ENCODE data around the gene BEND3. TPM values are rescaled to one million over a fixed set of nuclear protein-coding genes. Genes with fewer than 3 reads are reported as not detected.

Gene BEND3
- total RNA-seq, 3 donors from 2014 or later (not counting 1 experiment from before 2014, with no cell fraction given), result 1.3 to 1.6 (median 1.3) TPM

DNA sequence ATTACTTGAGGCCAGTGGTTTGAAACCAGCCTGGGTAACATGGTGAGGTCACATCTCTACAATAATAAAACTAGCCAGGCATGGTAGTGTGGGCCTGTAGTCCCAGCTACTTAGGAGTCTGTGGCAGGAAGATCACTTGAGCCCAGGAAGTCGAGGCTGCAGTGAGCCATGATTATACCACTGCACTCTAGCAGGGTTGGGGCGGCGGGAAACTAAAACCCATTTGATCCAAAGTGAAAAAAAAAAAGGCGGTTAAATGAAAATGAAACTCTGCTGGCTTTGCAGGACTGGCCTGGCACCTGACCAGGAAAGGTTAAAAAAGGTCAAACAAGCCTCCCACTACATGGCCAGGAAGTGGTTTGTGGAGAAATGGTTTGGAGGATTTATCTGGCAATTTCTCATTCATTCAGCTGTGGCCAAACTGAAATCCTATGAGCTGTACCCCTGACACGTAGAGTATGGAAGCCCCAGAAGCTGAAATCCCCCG, 50.7 kb downstream of the BEND3 start:
- intact Hi-C loops (cut with micrococcal nuclease), result no loop called here
- Histone ChIP-seq H3K9me3 (ENCODE audit: control insufficient read depth, insufficient read depth, low read length) (no peaks in the 10 kb centered on the region), H3K4me3 (ENCODE audit: low read length) (no peak overlapping the region), H3K27ac (ENCODE audit: low read length) (no peak overlapping the region), H3K36me3 (ENCODE audit: control insufficient read depth, insufficient read depth, low read length) (no peaks in the 10 kb centered on the region), H3K4me1 (ENCODE audit: control insufficient read depth, insufficient read depth, low read length) (peaks cover 22% of the 10 kb centered on the region), H3K27me3 (ENCODE audit: control insufficient read depth, insufficient read depth, low read length) (no peaks in the 10 kb centered on the region)
- Mint-ChIP-seq H3K27me3 (ENCODE audit: low read depth in 2 of 2) (no peaks in the 10 kb centered on the region), H3K4me1 (peaks cover 16 to 23% of the 10 kb centered on the region in 2 donors), H3K9me3 (no peaks in the 10 kb centered on the region), H3K4me3 (no peak overlapping the region), H3K27ac (peak overlapping the region in 1 of 2 donors; percentile 20), H3K36me3 (no peaks in the 10 kb centered on the region)
- TF ChIP-seq, protein P1, sequence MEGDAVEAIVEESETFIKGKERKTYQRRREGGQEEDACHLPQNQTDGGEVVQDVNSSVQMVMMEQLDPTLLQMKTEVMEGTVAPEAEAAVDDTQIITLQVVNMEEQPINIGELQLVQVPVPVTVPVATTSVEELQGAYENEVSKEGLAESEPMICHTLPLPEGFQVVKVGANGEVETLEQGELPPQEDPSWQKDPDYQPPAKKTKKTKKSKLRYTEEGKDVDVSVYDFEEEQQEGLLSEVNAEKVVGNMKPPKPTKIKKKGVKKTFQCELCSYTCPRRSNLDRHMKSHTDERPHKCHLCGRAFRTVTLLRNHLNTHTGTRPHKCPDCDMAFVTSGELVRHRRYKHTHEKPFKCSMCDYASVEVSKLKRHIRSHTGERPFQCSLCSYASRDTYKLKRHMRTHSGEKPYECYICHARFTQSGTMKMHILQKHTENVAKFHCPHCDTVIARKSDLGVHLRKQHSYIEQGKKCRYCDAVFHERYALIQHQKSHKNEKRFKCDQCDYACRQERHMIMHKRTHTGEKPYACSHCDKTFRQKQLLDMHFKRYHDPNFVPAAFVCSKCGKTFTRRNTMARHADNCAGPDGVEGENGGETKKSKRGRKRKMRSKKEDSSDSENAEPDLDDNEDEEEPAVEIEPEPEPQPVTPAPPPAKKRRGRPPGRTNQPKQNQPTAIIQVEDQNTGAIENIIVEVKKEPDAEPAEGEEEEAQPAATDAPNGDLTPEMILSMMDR (IDR thresholded peaks at IDR 0.05), result no peak
- DNase-seq, result peak in 1 of 2 donors; percentile 16
- WGBS (ENCODE audit: insufficient coverage), result 18% methylated on average over 6 of the region's 6 CpGs
- ATAC-seq, result no peak

DNA sequence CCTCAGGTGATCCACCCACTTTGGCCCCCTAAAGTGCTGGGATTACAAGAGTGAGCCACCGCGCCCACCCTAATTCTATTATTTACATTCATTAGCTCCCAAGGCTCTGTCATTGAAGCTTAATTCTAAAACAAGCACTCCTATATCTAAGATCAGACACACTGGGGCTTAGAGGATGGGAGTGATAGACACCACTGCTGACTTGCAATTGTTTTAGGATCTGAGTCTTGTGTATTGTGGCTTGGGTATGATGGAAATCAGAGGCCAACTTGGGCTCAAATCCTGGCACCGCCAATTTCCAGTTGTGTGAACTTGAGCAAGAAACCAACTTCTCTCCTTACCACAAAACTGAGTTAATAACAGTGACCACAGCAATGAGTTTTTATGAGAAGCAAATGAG, 52.6 kb downstream of the BEND3 start:
- Histone ChIP-seq H3K4me1 (ENCODE audit: control insufficient read depth, insufficient read depth, low read length) (peaks cover 22% of the 10 kb centered on the region), H3K9me3 (ENCODE audit: control insufficient read depth, insufficient read depth, low read length) (no peaks in the 10 kb centered on the region), H3K4me3 (ENCODE audit: low read length) (no peak overlapping the region), H3K27me3 (ENCODE audit: control insufficient read depth, insufficient read depth, low read length) (no peaks in the 10 kb centered on the region), H3K27ac (ENCODE audit: low read length) (no peak overlapping the region), H3K36me3 (ENCODE audit: control insufficient read depth, insufficient read depth, low read length) (no peaks in the 10 kb centered on the region)
- Mint-ChIP-seq H3K4me3 (no peak overlapping the region), H3K36me3 (no peaks in the 10 kb centered on the region), H3K27me3 (ENCODE audit: low read depth in 2 of 2) (no peaks in the 10 kb centered on the region), H3K27ac (no peak overlapping the region), H3K9me3 (no peaks in the 10 kb centered on the region), H3K4me1 (peaks cover 16 to 23% of the 10 kb centered on the region in 2 donors)
- ATAC-seq (no peak), DNase-seq (no peak)
- TF ChIP-seq, protein P1 (IDR thresholded peaks at IDR 0.05), result no peak
- 100% methylated on average over 2 of the region's 3 CpGs for WGBS (ENCODE audit: insufficient coverage)
- intact Hi-C loops (cut with micrococcal nuclease), result no loop called here

DNA sequence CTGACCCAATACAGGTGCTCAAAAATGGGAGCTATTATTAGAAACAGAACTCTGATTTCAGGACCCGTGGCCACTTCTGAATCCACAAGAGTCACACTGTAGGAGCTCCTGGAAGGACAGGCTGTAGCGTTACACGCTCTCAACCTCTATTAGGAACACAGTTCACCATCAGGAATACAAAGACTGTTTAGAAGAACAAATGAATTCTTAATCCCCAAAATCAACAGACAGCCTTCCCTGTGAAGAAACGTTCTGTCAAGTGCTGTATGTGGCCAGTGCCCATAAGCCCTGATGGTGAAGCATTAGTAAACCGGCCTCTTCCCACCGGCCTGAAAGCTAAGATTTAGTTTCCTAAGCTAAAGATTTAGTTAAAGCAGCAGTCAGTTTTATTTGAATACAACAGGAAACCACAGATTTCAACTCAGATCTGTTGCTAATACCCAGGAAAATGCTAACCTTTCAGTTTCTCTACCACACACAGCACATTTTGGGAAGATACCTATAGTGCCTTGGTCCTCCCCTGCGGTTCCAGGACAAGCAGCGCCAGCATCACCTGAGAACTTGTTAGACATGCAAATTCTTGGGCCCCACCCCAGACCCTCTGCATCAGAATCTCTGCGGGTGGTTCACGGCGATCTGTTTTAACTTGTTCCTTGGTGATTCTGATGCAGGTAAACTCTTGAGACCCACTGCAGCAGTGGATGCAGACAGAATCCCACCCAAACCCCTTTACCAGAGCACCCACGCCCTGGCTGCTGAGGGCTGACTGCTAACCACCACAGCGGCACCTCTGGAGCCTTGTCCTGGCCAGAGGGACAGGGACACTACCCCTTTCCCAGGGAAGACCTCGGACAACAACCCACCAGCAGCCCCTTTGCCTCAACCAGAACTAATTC, 53.9 kb downstream of the BEND3 start:
- Histone ChIP-seq H3K36me3 (ENCODE audit: control insufficient read depth, insufficient read depth, low read length) (no peaks in the 10 kb centered on the region), H3K9me3 (ENCODE audit: control insufficient read depth, insufficient read depth, low read length) (no peaks in the 10 kb centered on the region), H3K27ac (ENCODE audit: low read length) (no peak overlapping the region), H3K4me3 (ENCODE audit: low read length) (no peak overlapping the region), H3K4me1 (ENCODE audit: control insufficient read depth, insufficient read depth, low read length) (peaks cover 22% of the 10 kb centered on the region), H3K27me3 (ENCODE audit: control insufficient read depth, insufficient read depth, low read length) (no peaks in the 10 kb centered on the region)
- peak overlapping the region; percentile 14 to 68 for H3K27ac Mint-ChIP-seq
- TF ChIP-seq, protein P1 (IDR thresholded peaks at IDR 0.05), result no peak
- peak overlapping the region; percentile 68 for H3K4me3 Mint-ChIP-seq
- H3K36me3 Mint-ChIP-seq, result no peaks in the 10 kb centered on the region
- intact Hi-C loops (cut with micrococcal nuclease), result no loop called here
- DNase-seq (peak in 1 of 2 donors; percentile 21), ATAC-seq (peak in 2 of 3 donors; percentile 54 to 68)
- no peaks in the 10 kb centered on the region for H3K9me3 Mint-ChIP-seq
- 15% methylated on average over 14 of the region's 14 CpGs for WGBS (ENCODE audit: insufficient coverage)
- peaks cover 16 to 23% of the 10 kb centered on the region in 2 donors for H3K4me1 Mint-ChIP-seq
- H3K27me3 Mint-ChIP-seq (ENCODE audit: low read depth in 2 of 2), result no peaks in the 10 kb centered on the region

Measured in natural killer cell (primary cell).